ENCODE results near the gene CDKAL1.

- TF ChIP-seq SMAD3 (CRISPR knock-in tag; IDR thresholded peaks at IDR 0.05; ENCODE audit: borderline replicate concordance) = no peak
- TF ChIP-seq CTCF (IDR thresholded peaks at IDR 0.05) = no peak
- TF ChIP-seq PREB (CRISPR knock-in tag; IDR thresholded peaks at IDR 0.05; ENCODE audit: borderline replicate concordance) = no peak
Observed at GRCh38 chr6:21277601-21278374, 743.5 kb downstream of the CDKAL1 start.
